Sigmoid colon (tissue), 4 donors: ENCODE data around the gene MAPK12.

Experiments
- CTCF ChIP-seq, 4 experiments: fragments of 450-650 bp in 3 of 4; fragments of 200-600 bp in 1 of 4; IDR thresholded peaks; one replicate each; pipeline ENCODE4 v1.5.1; 2016 to 2019; ENCODE audit warnings: antibody characterized with exemption in 4 of 4, mild to moderate bottlenecking in 3 of 4, moderate library complexity in 2 of 4
- EP300 ChIP-seq, 4 donors: sonication (generic); formaldehyde crosslinking; IDR thresholded peaks; one replicate each; pipeline ENCODE4 v1.6.1; 2017; ENCODE audit warnings: antibody characterized with exemption in 4 of 4
- POLR2A ChIP-seq, 2 donors: fragments of 450-650 bp; IDR thresholded peaks; one replicate each; pipeline ENCODE4 v1.6.1; 2016; ENCODE audit warnings: antibody characterized with exemption in 2 of 2, mild to moderate bottlenecking in 2 of 2, moderate library complexity in 2 of 2
- POLR2AphosphoS5 ChIP-seq, 4 donors: sonication (generic); formaldehyde crosslinking; IDR thresholded peaks; one replicate each; pipeline ENCODE4 v1.6.1; 2017; ENCODE audit warnings: antibody characterized with exemption in 4 of 4

DNA sequence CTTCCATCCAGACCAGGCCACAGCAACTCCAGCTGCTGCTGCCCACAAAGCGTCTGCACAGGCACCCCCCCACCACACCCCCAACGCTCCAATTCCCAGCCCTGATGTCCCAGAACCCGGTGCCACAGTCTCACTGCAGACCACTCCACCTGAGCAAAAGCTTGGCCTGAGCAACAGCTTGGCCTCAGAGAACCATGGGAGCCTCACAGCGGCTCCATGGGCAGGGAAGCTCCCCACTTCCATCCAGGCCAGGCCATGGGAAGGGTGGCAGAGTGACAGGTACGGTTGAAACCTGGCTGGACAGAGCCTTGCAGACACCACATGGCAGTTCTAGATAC lies 32.8 kb upstream of the MAPK12 start:
- TF ChIP-seq POLR2A (IDR thresholded peaks at IDR 0.05) (no peak), CTCF (IDR thresholded peaks at IDR 0.05) (no peak), POLR2AphosphoS5 (IDR thresholded peaks at IDR 0.05) (no peak), EP300 (IDR thresholded peaks at IDR 0.05) (no peak)
